HepG2 (cell line): Measurements from ENCODE around the gene PRR5L.

ENCODE experiments used
- SRSF9 ChIP-seq: fragments of 200-400 bp; formaldehyde crosslinking; IDR thresholded peaks from 2 replicates; pipeline ENCODE4 v1.6.1; 2018; ENCODE audit warnings: borderline replicate concordance, mild to moderate bottlenecking, low read depth, low read length; ENCODE audit not compliant: insufficient read depth, poor library complexity, severe bottlenecking
- TF ChIP-seq, protein P1 (sequence below): IDR thresholded peaks from 2 replicates; pipeline ENCODE4 v1.6.1; 2016

DNA sequence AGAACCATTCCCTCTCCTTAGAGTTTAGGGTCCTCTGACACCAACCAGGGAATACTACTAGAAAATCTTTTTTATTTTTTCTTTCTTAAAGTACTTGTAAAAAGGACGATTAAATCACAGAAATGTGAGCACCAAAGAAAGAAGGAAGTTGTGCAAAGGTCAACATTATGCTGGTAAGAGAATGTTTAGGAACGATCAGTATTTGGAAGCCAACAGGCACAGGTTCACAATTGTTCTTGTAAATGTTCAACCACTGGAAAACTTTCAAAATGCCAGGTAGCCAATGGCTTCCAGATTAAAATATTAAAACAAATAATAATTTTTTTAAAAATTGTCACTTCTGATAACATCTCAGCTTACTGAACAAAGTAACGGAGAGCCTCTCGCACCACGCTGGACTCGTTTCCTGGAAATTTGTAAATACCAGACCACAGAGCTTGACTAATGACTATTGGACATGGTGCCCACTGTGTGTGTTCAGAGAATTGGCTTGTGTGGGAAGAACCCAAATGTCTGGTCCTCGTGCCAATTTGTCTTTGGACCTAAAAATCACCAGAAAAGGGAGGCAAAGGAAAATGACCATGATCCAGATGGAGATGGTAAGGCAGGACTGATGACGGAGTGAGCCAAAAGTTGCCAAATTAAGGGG, 27.6 kb upstream of the PRR5L start:
- TF ChIP-seq, protein P1, sequence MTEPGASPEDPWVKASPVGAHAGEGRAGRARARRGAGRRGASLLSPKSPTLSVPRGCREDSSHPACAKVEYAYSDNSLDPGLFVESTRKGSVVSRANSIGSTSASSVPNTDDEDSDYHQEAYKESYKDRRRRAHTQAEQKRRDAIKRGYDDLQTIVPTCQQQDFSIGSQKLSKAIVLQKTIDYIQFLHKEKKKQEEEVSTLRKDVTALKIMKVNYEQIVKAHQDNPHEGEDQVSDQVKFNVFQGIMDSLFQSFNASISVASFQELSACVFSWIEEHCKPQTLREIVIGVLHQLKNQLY (CRISPR knock-in tag) = no peak
- no peak for TF ChIP-seq SRSF9
